H9 (cell line): Measurements from ENCODE around the gene SERPINB4. TPM values are rescaled to one million over a fixed set of nuclear protein-coding genes. Genes with fewer than 3 reads are reported as not detected.

ENCODE experiments used
- DNase-seq: peaks from one replicate; pipeline ENCODE4 v3.0.0-alpha.2; 2017
- H2AFZ ChIP-seq: one replicate; pipeline ENCODE4 v1.6.1; 2013; ENCODE audit warnings: mild to moderate bottlenecking, low read length, control low read depth, moderate library complexity
- H2AK5ac ChIP-seq: 2 replicates; pipeline ENCODE4 v1.6.1; 2013; ENCODE audit warnings: low read length, control low read depth, mixed read lengths; ENCODE audit not compliant: insufficient read length
- H2BK120ac ChIP-seq: one replicate; pipeline ENCODE4 v1.6.1; 2013; ENCODE audit warnings: low read depth, mild to moderate bottlenecking, low read length, control low read depth, inconsistent platforms; ENCODE audit not compliant: poor library complexity, severe bottlenecking
- H2BK12ac ChIP-seq: 2 replicates; pipeline ENCODE4 v1.6.1; 2013; ENCODE audit warnings: low read length, control low read depth, mixed read lengths, low read depth; ENCODE audit not compliant: insufficient read length
- H2BK15ac ChIP-seq: 2 replicates; pipeline ENCODE4 v1.6.1; 2013; ENCODE audit warnings: low read depth, low read length, control low read depth
- H2BK20ac ChIP-seq: one replicate; pipeline ENCODE4 v1.6.1; 2013; ENCODE audit warnings: low read depth, mild to moderate bottlenecking, low read length, control low read depth, inconsistent platforms; ENCODE audit not compliant: poor library complexity, severe bottlenecking
- H2BK5ac ChIP-seq: 2 replicates; pipeline ENCODE4 v1.6.1; 2013; ENCODE audit warnings: low read length, control low read depth, mixed read lengths; ENCODE audit not compliant: insufficient read length
- H3K14ac ChIP-seq: 2 replicates; pipeline ENCODE4 v1.6.1; 2013; ENCODE audit warnings: low read length, control low read depth; ENCODE audit not compliant: insufficient read depth
- H3K18ac ChIP-seq: 2 replicates; pipeline ENCODE4 v1.6.1; 2013; ENCODE audit warnings: low read depth, mild to moderate bottlenecking, mixed read lengths, low read length, control low read depth; ENCODE audit not compliant: insufficient read length
- H3K23ac ChIP-seq: 2 replicates; pipeline ENCODE4 v1.6.1; 2013; ENCODE audit warnings: low read length, control low read depth, mixed read lengths, low read depth; ENCODE audit not compliant: insufficient read length
- H3K23me2 ChIP-seq: 2 replicates; pipeline ENCODE4 v1.6.1; 2013; ENCODE audit warnings: low read depth, mild to moderate bottlenecking, mixed read lengths, low read length, control low read depth; ENCODE audit not compliant: insufficient read length, poor library complexity, severe bottlenecking
- H3K27ac ChIP-seq: 2 replicates; pipeline ENCODE4 v1.5.1; 2013; ENCODE audit warnings: low read length, control low read depth, mixed read lengths, low read depth; ENCODE audit not compliant: insufficient read length
- H3K27me3 ChIP-seq: 2 replicates; pipeline ENCODE4 v1.6.1; 2013; ENCODE audit warnings: low read length, control low read depth, inconsistent platforms; ENCODE audit not compliant: insufficient read depth
- H3K4ac ChIP-seq: 2 replicates; pipeline ENCODE4 v1.6.1; 2013; ENCODE audit warnings: low read depth, mild to moderate bottlenecking, control low read depth, inconsistent platforms, low read length, moderate library complexity
- H3K4me1 ChIP-seq: 2 replicates; pipeline ENCODE4 v1.6.1; 2013; ENCODE audit warnings: low read length, control low read depth, inconsistent platforms; ENCODE audit not compliant: insufficient read depth
- H3K4me2 ChIP-seq: 2 replicates; pipeline ENCODE4 v1.6.1; 2013; ENCODE audit warnings: low read length, control low read depth, mixed read lengths; ENCODE audit not compliant: insufficient read length, insufficient read depth
- H3K56ac ChIP-seq: 2 replicates; pipeline ENCODE4 v1.6.1; 2013; ENCODE audit warnings: low read depth, mild to moderate bottlenecking, mixed read lengths, low read length, control low read depth; ENCODE audit not compliant: insufficient read length
- H3K79me1 ChIP-seq: 2 replicates; pipeline ENCODE4 v1.6.1; 2013; ENCODE audit warnings: low read depth, mild to moderate bottlenecking, moderate library complexity, low read length, control low read depth, inconsistent platforms; ENCODE audit not compliant: insufficient read depth, poor library complexity, severe bottlenecking
- H3K79me2 ChIP-seq: 2 replicates; pipeline ENCODE4 v1.6.1; 2013; ENCODE audit warnings: low read length, control low read depth, inconsistent platforms; ENCODE audit not compliant: insufficient read depth
- H3K9ac ChIP-seq: 2 replicates; pipeline ENCODE4 v1.6.1; 2013; ENCODE audit warnings: low read length, control low read depth, mixed read lengths; ENCODE audit not compliant: insufficient read length; ENCODE audit errors: extremely low read depth
- H3K9me3 ChIP-seq: one replicate; pipeline ENCODE4 v1.6.1; 2013; ENCODE audit warnings: low read depth, low read length, inconsistent platforms; ENCODE audit not compliant: control insufficient read depth
- H3T11ph ChIP-seq: one replicate; pipeline ENCODE4 v1.6.1; 2013; ENCODE audit warnings: mild to moderate bottlenecking, low read length, control low read depth, inconsistent platforms
- H4K20me1 ChIP-seq: one replicate; pipeline ENCODE4 v1.6.1; 2013; ENCODE audit not compliant: control insufficient read depth, insufficient read length, insufficient read depth
- H4K5ac ChIP-seq: 2 replicates; pipeline ENCODE4 v1.6.1; 2013; ENCODE audit warnings: low read depth, mild to moderate bottlenecking, mixed read lengths, low read length, control low read depth; ENCODE audit not compliant: insufficient read length
- H4K8ac ChIP-seq: replicated peaks from 2 replicates; pipeline ENCODE4 v1.6.1; 2013; ENCODE audit warnings: low read length, control low read depth, mixed read lengths, low read depth; ENCODE audit not compliant: insufficient read length
- H4K91ac ChIP-seq: 2 replicates; pipeline ENCODE4 v1.6.1; 2013; ENCODE audit warnings: low read depth, mild to moderate bottlenecking, moderate library complexity, mixed read lengths, low read length, control low read depth; ENCODE audit not compliant: insufficient read length
- H3K27ac Mint-ChIP-seq, 3 experiments: 2 replicates in 2 of 3; 3 replicates in 1 of 3; pipeline ENCODE4 v1.8.0; 2020 to 2021; ENCODE audit warnings: mixed read lengths in 3 of 3, mild to moderate bottlenecking in 1 of 3, moderate library complexity in 1 of 3
- H3K27me3 Mint-ChIP-seq: 2 replicates; pipeline ENCODE4 v1.8.0; 2021; ENCODE audit warnings: low read depth, mild to moderate bottlenecking, moderate library complexity, mixed read lengths
- H3K36me3 Mint-ChIP-seq, 3 experiments: 2 replicates in 2 of 3; 3 replicates in 1 of 3; pipeline ENCODE4 v1.8.0; 2020 to 2021; ENCODE audit warnings: low read depth in 3 of 3, mixed read lengths in 3 of 3; ENCODE audit not compliant: insufficient read depth in 1 of 3
- H3K4me1 Mint-ChIP-seq, 2 experiments: 2 replicates each; pipeline ENCODE4 v1.8.0; 2020; ENCODE audit warnings: mixed read lengths in 2 of 2
- H3K4me3 Mint-ChIP-seq, 2 experiments: 2 replicates in 1 of 2; 3 replicates in 1 of 2; pipeline ENCODE4 v1.8.0; 2020 to 2021; ENCODE audit warnings: mild to moderate bottlenecking in 2 of 2, mixed read lengths in 2 of 2, moderate library complexity in 1 of 2
- H3K9me3 Mint-ChIP-seq, 2 experiments: 2 replicates in 1 of 2; 3 replicates in 1 of 2; pipeline ENCODE4 v1.8.0; 2020; ENCODE audit warnings: mild to moderate bottlenecking in 2 of 2, mixed read lengths in 2 of 2, moderate library complexity in 1 of 2
- WGBS: extraction: QIAGEN DNeasy Blood & Tissue Kit; methylation state at CpG from one replicate; pipeline ENCODE4 v1.1.7; 2013; ENCODE audit warnings: missing lambda C conversion rate, low lambda C conversion rate, mixed read lengths; ENCODE audit not compliant: insufficient read length; ENCODE audit errors: extremely low coverage; 5-methylcytosine and 5-hydroxymethylcytosine counted together
- total RNA-seq: library from RNA; stranded (reverse); gene quantifications from 2 replicates; pipeline ENCODE4 v1.2.1, GENCODE V29; 2021
- TF ChIP-seq, protein P1 (sequence below): fragments of 200-600 bp; sonication (generic); conservative IDR thresholded peaks from 3 replicates; pipeline ENCODE4 v1.8.0; 2021; ENCODE audit warnings: antibody characterized with exemption, mild to moderate bottlenecking

The SERPINB4 gene
- total RNA-seq, 1 experiment from 2014 or later, result 4.1 TPM

- Histone ChIP-seq H2AK5ac (no peak overlapping the region), H3K27ac (no peak overlapping the region), H2BK120ac (no peak overlapping the region), H3K27me3 (no peaks in the 10 kb centered on the region), H2AFZ (no peak overlapping the region), H3T11ph (no peak overlapping the region), H3K23me2 (no peaks in the 10 kb centered on the region), H3K14ac (no peak overlapping the region), H3K56ac (no peak overlapping the region), H4K8ac (no peak overlapping the region), H2BK5ac (no peak overlapping the region), H3K79me2 (no peaks in the 10 kb centered on the region), H3K4me1 (no peaks in the 10 kb centered on the region; the same call in 1 of the 2 replicates), H3K79me1 (no peaks in the 10 kb centered on the region), H4K91ac (no peak overlapping the region), H2BK15ac (no peak overlapping the region), H3K9me3 (no peaks in the 10 kb centered on the region), H3K18ac (no peak overlapping the region), H3K4me2 (no peak overlapping the region), H2BK12ac (no peak overlapping the region), H2BK20ac (no peak overlapping the region), H4K5ac (no peak overlapping the region), H3K23ac (no peak overlapping the region), H4K20me1 (no peaks in the 10 kb centered on the region), H3K9ac (no peak overlapping the region), H3K4ac (no peak overlapping the region)
- no peaks in the 10 kb centered on the region for H3K36me3 Mint-ChIP-seq
- H3K4me1 Mint-ChIP-seq, result peaks cover 14% of the 10 kb centered on the region in 2 experiments
- no peak overlapping the region for H3K4me3 Mint-ChIP-seq
- H3K27ac Mint-ChIP-seq, result no peak overlapping the region; a peak in 1 of 7 replicates
- DNase-seq, result no peak
- TF ChIP-seq, protein P1, sequence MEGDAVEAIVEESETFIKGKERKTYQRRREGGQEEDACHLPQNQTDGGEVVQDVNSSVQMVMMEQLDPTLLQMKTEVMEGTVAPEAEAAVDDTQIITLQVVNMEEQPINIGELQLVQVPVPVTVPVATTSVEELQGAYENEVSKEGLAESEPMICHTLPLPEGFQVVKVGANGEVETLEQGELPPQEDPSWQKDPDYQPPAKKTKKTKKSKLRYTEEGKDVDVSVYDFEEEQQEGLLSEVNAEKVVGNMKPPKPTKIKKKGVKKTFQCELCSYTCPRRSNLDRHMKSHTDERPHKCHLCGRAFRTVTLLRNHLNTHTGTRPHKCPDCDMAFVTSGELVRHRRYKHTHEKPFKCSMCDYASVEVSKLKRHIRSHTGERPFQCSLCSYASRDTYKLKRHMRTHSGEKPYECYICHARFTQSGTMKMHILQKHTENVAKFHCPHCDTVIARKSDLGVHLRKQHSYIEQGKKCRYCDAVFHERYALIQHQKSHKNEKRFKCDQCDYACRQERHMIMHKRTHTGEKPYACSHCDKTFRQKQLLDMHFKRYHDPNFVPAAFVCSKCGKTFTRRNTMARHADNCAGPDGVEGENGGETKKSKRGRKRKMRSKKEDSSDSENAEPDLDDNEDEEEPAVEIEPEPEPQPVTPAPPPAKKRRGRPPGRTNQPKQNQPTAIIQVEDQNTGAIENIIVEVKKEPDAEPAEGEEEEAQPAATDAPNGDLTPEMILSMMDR, result no peak
- WGBS, result no CpG with 5 or more reads among the region's 6 CpGs
- no peaks in the 10 kb centered on the region for H3K27me3 Mint-ChIP-seq
- no peaks in the 10 kb centered on the region; a peak in 1 of 5 replicates for H3K9me3 Mint-ChIP-seq
Measured at GRCh38 chr18:63637703-63638102, 6.4 kb downstream of the SERPINB4 start.
